ENCODE results near the gene MMP17. TPM values are rescaled to one million over a fixed set of nuclear protein-coding genes. Genes with fewer than 3 reads are reported as not detected.
"Not testable (repeated sequence)": the region's sequence is repeated elsewhere in the genome, so short reads cannot be mapped to it uniquely, and the experiment has no call there.

Gene MMP17
- polyA plus RNA-seq, 3 donors, result 2.8 to 78.3 (median 3.0) TPM

- Mint-ChIP-seq H3K27ac (peak overlapping the region; percentile 83 to 93 (median 87)), H3K9me3 (peaks cover 6 to 12% (median 8%) of the 10 kb centered on the region in 7 donors), H3K36me3 (peaks cover 4% of the 10 kb centered on the region in 2 donors), H3K27me3 (ENCODE audit: low read depth in 3 of 3) (no peaks in the 10 kb centered on the region), H3K4me1 (peaks cover 76% of the 10 kb centered on the region), H3K4me3 (peak overlapping the region; percentile 31 to 86)
- Histone ChIP-seq H3K4me3 (replicated peaks in 1 of 3; ENCODE audit: low read depth in 2 of 3, low read length in 3 of 3) (peak overlapping the region in 1 of 3 experiments; percentile 58), H3K9ac (ENCODE audit: insufficient read depth, low read length, poor library complexity, severe bottlenecking) (peak overlapping the region; percentile 44), H3K79me2 (ENCODE audit: insufficient read depth, low read length) (no peaks in the 10 kb centered on the region), H3K36me3 (replicated peaks in 1 of 2; ENCODE audit: control insufficient read depth in 1 of 2, insufficient read depth in 2 of 2, low read length in 2 of 2) (no peaks in the 10 kb centered on the region), H4K20me1 (ENCODE audit: insufficient read depth, low read length) (no peaks in the 10 kb centered on the region), H3K4me1 (ENCODE audit: control insufficient read depth in 1 of 2, insufficient read depth in 2 of 2, low read length in 2 of 2) (peaks cover 63 to 81% of the 10 kb centered on the region in 2 donors), H3K27ac (ENCODE audit: low read depth in 1 of 2, low read length in 2 of 2) (peak overlapping the region; percentile 18 to 63), H3K27me3 (ENCODE audit: control insufficient read depth in 2 of 2, insufficient read depth in 2 of 2, low read length in 2 of 2) (no peaks in the 10 kb centered on the region), H3K9me3 (replicated peaks in 1 of 2; ENCODE audit: control insufficient read depth in 1 of 2, insufficient read depth in 1 of 2, low read length in 2 of 2) (peaks cover 0 to 4% of the 10 kb centered on the region in 2 donors), H2AFZ (ENCODE audit: insufficient read depth, low read depth, low read length, poor library complexity, severe bottlenecking) (no peak overlapping the region), H3K4me2 (replicated peaks; ENCODE audit: extremely low read depth, low read length, poor library complexity, severe bottlenecking) (peak overlapping the region; percentile 62)
- 70% methylated on average over 5 of the region's 16 CpGs for WGBS (ENCODE audit: insufficient coverage)
- DNase-seq, result peak; percentile 51 to 68 (median 53)
- TF ChIP-seq CTCF (IDR thresholded peaks at IDR 0.05), result no peak
- intact Hi-C loops (cut with micrococcal nuclease), result no loop called here
Observed at GRCh38 chr12:131882804-131883520, 54.8 kb downstream of the MMP17 start.

GRCh38 chr12:131883521-131883900 is 55.3 kb downstream of the MMP17 start:
- Histone ChIP-seq H3K4me2 (replicated peaks; ENCODE audit: extremely low read depth, low read length, poor library complexity, severe bottlenecking) (peak overlapping the region; percentile 62), H3K36me3 (replicated peaks in 1 of 2; ENCODE audit: control insufficient read depth in 1 of 2, insufficient read depth in 2 of 2, low read length in 2 of 2) (no peaks in the 10 kb centered on the region), H3K9ac (ENCODE audit: insufficient read depth, low read length, poor library complexity, severe bottlenecking) (peak overlapping the region; percentile 44), H3K4me3 (replicated peaks in 1 of 3; ENCODE audit: low read depth in 2 of 3, low read length in 3 of 3) (peak overlapping the region in 1 of 3 experiments; percentile 58), H2AFZ (ENCODE audit: insufficient read depth, low read depth, low read length, poor library complexity, severe bottlenecking) (no peak overlapping the region), H3K79me2 (ENCODE audit: insufficient read depth, low read length) (no peaks in the 10 kb centered on the region), H3K27ac (ENCODE audit: low read depth in 1 of 2, low read length in 2 of 2) (peak overlapping the region; percentile 18 to 63), H3K4me1 (ENCODE audit: control insufficient read depth in 1 of 2, insufficient read depth in 2 of 2, low read length in 2 of 2) (peaks cover 58 to 76% of the 10 kb centered on the region in 2 donors), H3K27me3 (ENCODE audit: control insufficient read depth in 2 of 2, insufficient read depth in 2 of 2, low read length in 2 of 2) (no peaks in the 10 kb centered on the region), H4K20me1 (ENCODE audit: insufficient read depth, low read length) (no peaks in the 10 kb centered on the region), H3K9me3 (replicated peaks in 1 of 2; ENCODE audit: control insufficient read depth in 1 of 2, insufficient read depth in 1 of 2, low read length in 2 of 2) (peaks cover 0 to 4% of the 10 kb centered on the region in 2 donors)
- H3K9me3 Mint-ChIP-seq, result peaks cover 6 to 12% (median 8%) of the 10 kb centered on the region in 7 donors
- peak overlapping the region; percentile 83 to 93 (median 87) for H3K27ac Mint-ChIP-seq
- peak overlapping the region in 1 of 2 donors; percentile 86 for H3K4me3 Mint-ChIP-seq
- TF ChIP-seq CTCF (IDR thresholded peaks at IDR 0.05), result no peak
- DNase-seq, result no peak
- peaks cover 4% of the 10 kb centered on the region in 2 donors for H3K36me3 Mint-ChIP-seq
- WGBS (ENCODE audit: insufficient coverage), result 100% methylated on average over 2 of the region's 4 CpGs
- no peaks in the 10 kb centered on the region for H3K27me3 Mint-ChIP-seq (ENCODE audit: low read depth in 3 of 3)
- intact Hi-C loops (cut with micrococcal nuclease), result no loop called here
- peaks cover 70% of the 10 kb centered on the region for H3K4me1 Mint-ChIP-seq

GRCh38 chr12:131885076-131885475 is 56.9 kb downstream of the MMP17 start:
- H3K9ac ChIP-seq (ENCODE audit: insufficient read depth, low read length, poor library complexity, severe bottlenecking); H4K20me1 ChIP-seq (ENCODE audit: insufficient read depth, low read length); intact Hi-C loops (cut with micrococcal nuclease); H3K36me3 ChIP-seq (replicated peaks in 1 of 2; ENCODE audit: control insufficient read depth in 1 of 2, insufficient read depth in 2 of 2, low read length in 2 of 2); H3K79me2 ChIP-seq (ENCODE audit: insufficient read depth, low read length); H3K27me3 Mint-ChIP-seq (ENCODE audit: low read depth in 3 of 3); H3K4me3 ChIP-seq (replicated peaks in 1 of 3; ENCODE audit: low read depth in 2 of 3, low read length in 3 of 3); H3K9me3 ChIP-seq (replicated peaks in 1 of 2; ENCODE audit: control insufficient read depth in 1 of 2, insufficient read depth in 1 of 2, low read length in 2 of 2); H3K4me2 ChIP-seq (replicated peaks; ENCODE audit: extremely low read depth, low read length, poor library complexity, severe bottlenecking); H3K27me3 ChIP-seq (ENCODE audit: control insufficient read depth in 2 of 2, insufficient read depth in 2 of 2, low read length in 2 of 2); H3K27ac ChIP-seq (ENCODE audit: low read depth in 1 of 2, low read length in 2 of 2); H3K36me3 Mint-ChIP-seq: not testable (repeated sequence)
- Mint-ChIP-seq H3K27ac (peak overlapping the region in 3 of 7 donors; percentile 17 to 91 (median 37)), H3K9me3 (peaks cover 6 to 12% (median 8%) of the 10 kb centered on the region in 7 donors), H3K4me1 (peaks cover 55% of the 10 kb centered on the region), H3K4me3 (peak overlapping the region in 1 of 2 donors; percentile 35)
- Histone ChIP-seq H2AFZ (ENCODE audit: insufficient read depth, low read depth, low read length, poor library complexity, severe bottlenecking) (peak overlapping the region; percentile 41), H3K4me1 (ENCODE audit: control insufficient read depth in 1 of 2, insufficient read depth in 2 of 2, low read length in 2 of 2) (peaks cover 42 to 60% of the 10 kb centered on the region in 2 donors)
- 84% methylated on average over 6 of the region's 8 CpGs for WGBS (ENCODE audit: insufficient coverage)
- peak in 1 of 3 donors; percentile 33 for DNase-seq
